Coronary artery (tissue), 2 donors: ENCODE measurements around the gene PUDP.

Experiments used
- DNase-seq: peaks from one replicate; pipeline ENCODE4 v3.0.0-alpha.2; 2017; ENCODE audit warnings: low spot score
- H3K27ac ChIP-seq, 2 donors: fragments of 200-600 bp; sonication (generic); one replicate each; pipeline ENCODE4 v1.5.1; 2016 to 2019
- H3K4me3 ChIP-seq: fragments of 200-600 bp; sonication (generic); 2 replicates; pipeline ENCODE4 v1.5.1; 2016; ENCODE audit warnings: mild to moderate bottlenecking, moderate library complexity
- CTCF ChIP-seq: fragments of 200-600 bp; sonication (generic); IDR thresholded peaks from one replicate; pipeline ENCODE4 v1.5.1; 2019; ENCODE audit warnings: antibody characterized with exemption

The PUDP gene

GRCh38 chrX:7147978-7148854 is at the start of gene PUDP:
PUDP (minus strand) TSS chrX:7148153; CDS start chrX:7148113, 40 bp downstream.
- no peak for TF ChIP-seq CTCF
- H3K4me3 ChIP-seq = peak within 1 kb of the TSS; percentile 86
- peak; percentile 89 for DNase-seq
- peak within 1 kb of the TSS; percentile 74 to 85 for H3K27ac ChIP-seq

GRCh38 chrX:7194606-7195005 is 46.7 kb upstream of the PUDP start:
- no peak for DNase-seq
- TF ChIP-seq CTCF = no peak
- no peak overlapping the region for H3K4me3 ChIP-seq
- H3K27ac ChIP-seq = no peak overlapping the region

- no peak overlapping the region for H3K4me3 ChIP-seq
- DNase-seq = no peak
- no peak overlapping the region for H3K27ac ChIP-seq
- no peak for TF ChIP-seq CTCF
Observed at GRCh38 chrX:7192871-7193270, 44.9 kb upstream of the PUDP start.

- DNase-seq = no peak
- Histone ChIP-seq H3K4me3 (no peak overlapping the region), H3K27ac (no peak overlapping the region)
- TF ChIP-seq CTCF = no peak
Observed at GRCh38 chrX:7191681-7192110, 43.7 kb upstream of the PUDP start.

- TF ChIP-seq CTCF = no peak
- H3K27ac ChIP-seq = no peak overlapping the region
- no peak overlapping the region for H3K4me3 ChIP-seq
- DNase-seq = no peak
Observed at GRCh38 chrX:7190157-7190556, 42.2 kb upstream of the PUDP start.

GRCh38 chrX:7188672-7189071 is 40.7 kb upstream of the PUDP start:
- DNase-seq = no peak
- no peak for TF ChIP-seq CTCF
- Histone ChIP-seq H3K4me3 (no peak overlapping the region), H3K27ac (no peak overlapping the region)

GRCh38 chrX:7184816-7185215 is 36.9 kb upstream of the PUDP start:
- DNase-seq = no peak
- Histone ChIP-seq H3K27ac (no peak overlapping the region), H3K4me3 (no peak overlapping the region)
- no peak for TF ChIP-seq CTCF
